ENCODE results near the gene ATP8A2. TPM values are rescaled to one million over a fixed set of nuclear protein-coding genes. Genes with fewer than 3 reads are reported as not detected.

The ATP8A2 gene
- total and polyA plus RNA-seq, 2 of the 8 experiments (the other 6 are each of a cell fraction or from before 2014, with no cell fraction given) = 2.4 to 8.3 TPM

DNA sequence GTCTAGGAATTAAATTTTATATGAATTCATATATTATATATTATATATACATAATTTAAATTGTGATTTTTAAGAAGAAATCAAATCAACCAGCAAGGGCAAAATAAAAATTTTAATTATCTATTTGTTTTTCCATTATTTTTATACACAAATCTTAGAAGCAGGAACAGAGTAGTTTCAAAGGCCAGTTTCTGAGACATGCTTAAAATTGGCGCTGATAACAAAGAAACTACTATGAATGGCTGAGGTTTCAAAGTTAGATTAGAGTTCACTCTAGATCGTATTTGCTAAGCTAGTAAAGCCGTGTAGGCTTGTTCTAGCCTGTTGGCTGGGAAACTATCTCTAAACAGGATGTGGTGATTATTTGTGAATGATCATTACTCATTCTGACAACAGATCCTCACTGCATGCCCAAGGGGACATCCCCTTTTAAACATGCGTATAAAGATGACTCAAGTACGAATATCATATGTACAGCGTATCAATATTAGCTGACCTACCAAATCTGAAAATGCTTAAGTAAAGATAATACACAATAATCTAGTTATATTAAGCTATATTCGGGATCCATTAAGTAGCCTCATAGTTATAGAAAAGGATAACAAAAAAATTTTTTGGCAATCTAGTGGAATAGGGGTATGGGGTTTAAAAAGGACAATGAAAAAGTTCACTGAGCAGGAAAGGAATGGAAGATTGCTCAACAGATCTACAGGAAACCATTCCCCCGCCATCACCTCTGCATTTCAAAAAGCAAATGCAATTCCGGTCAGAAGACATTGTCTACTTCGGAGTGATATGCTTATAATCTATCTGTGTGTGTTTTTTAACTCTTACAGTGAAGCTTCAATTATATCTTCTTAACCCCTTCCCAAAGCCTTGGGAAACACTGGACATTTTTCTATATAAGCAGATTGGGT, 529.9 kb downstream of the ATP8A2 start (continued):
- TF ChIP-seq SUZ12 (IDR thresholded peaks at IDR 0.05; ENCODE audit: low read length) = no peak
- no peak for TF ChIP-seq JUN (IDR thresholded peaks at IDR 0.05; ENCODE audit: low read depth, low read length)
- no peak for TF ChIP-seq NANOG (IDR thresholded peaks at IDR 0.05; ENCODE audit: insufficient read depth, low read depth, low read length, poor library complexity, severe bottlenecking)
- TF ChIP-seq SAP30 (IDR thresholded peaks at IDR 0.05; ENCODE audit: insufficient read depth, insufficient replicate concordance, low read length) = no peak
- TF ChIP-seq TEAD4 (IDR thresholded peaks at IDR 0.05; ENCODE audit: low read depth, low read length) = no peak
- no peak for TF ChIP-seq RNF2 (IDR thresholded peaks at IDR 0.05; ENCODE audit: borderline replicate concordance, low read depth, low read length, missing control alignments, poor library complexity, severe bottlenecking)
- no peak for TF ChIP-seq EZH2 (IDR thresholded peaks at IDR 0.05; ENCODE audit: low read depth, low read length, severe bottlenecking)

Data from H1 (cell line).